BLaER1 treated with 17β-estradiol and CSF1 and Interleukin-3, amounts not matched to agents 10 nM and 100 nM (cell line): ENCODE results near the gene PSME4.

ENCODE experiments used
- H3K27ac ChIP-seq, 11 experiments: shearing (Covaris generic); formaldehyde crosslinking; 2 replicates each; pipeline ENCODE4 v1.8.1; 2022
- H3K27me3 ChIP-seq, 11 experiments: shearing (Covaris generic); formaldehyde crosslinking; 2 replicates each; pipeline ENCODE4 v1.8.1; 2022
- H3K36me3 ChIP-seq, 11 experiments: shearing (Covaris generic); formaldehyde crosslinking; 2 replicates each; pipeline ENCODE4 v1.8.1; 2022
- H3K4me1 ChIP-seq, 10 experiments: shearing (Covaris generic); formaldehyde crosslinking; 2 replicates each; pipeline ENCODE4 v1.8.1; 2022
- H3K4me2 ChIP-seq, 11 experiments: shearing (Covaris generic); formaldehyde crosslinking; 2 replicates each; pipeline ENCODE4 v1.8.1; 2022
- H3K4me3 ChIP-seq, 10 experiments: shearing (Covaris generic); formaldehyde crosslinking; 2 replicates each; pipeline ENCODE4 v1.8.1; 2022
- H3K9ac ChIP-seq, 11 experiments: shearing (Covaris generic); formaldehyde crosslinking; 2 replicates each; pipeline ENCODE4 v1.8.1; 2022
- H3K9me3 ChIP-seq, 11 experiments: shearing (Covaris generic); formaldehyde crosslinking; replicated peaks in 1 of 11; 2 replicates each; pipeline ENCODE4 v1.8.1; 2022
- H4K20me1 ChIP-seq, 11 experiments: shearing (Covaris generic); formaldehyde crosslinking; 2 replicates each; pipeline ENCODE4 v1.8.1; 2022
- Cebpa-rat ChIP-seq, 11 experiments: shearing (Covaris generic); IDR thresholded peaks; 2 replicates each; pipeline ENCODE4 v1.8.1; 2022

PSME4 gene

GRCh38 chr2:53881986-53882385 lies 88.8 kb downstream of the PSME4 start:
- no peak overlapping the region for H3K4me3 ChIP-seq
- peaks cover 0 to 7% (median 0%) of the 10 kb centered on the region in 11 experiments; a peak in 2 of 22 replicates for H4K20me1 ChIP-seq
- TF ChIP-seq Cebpa-rat (IDR thresholded peaks at IDR 0.05) = no peak
- H3K36me3 ChIP-seq = peaks cover 89 to 100% (median 97%) of the 10 kb centered on the region in 11 experiments
- no peaks in the 10 kb centered on the region for H3K4me1 ChIP-seq
- H3K27ac ChIP-seq = no peak overlapping the region
- no peak overlapping the region for H3K9ac ChIP-seq
- H3K4me2 ChIP-seq = no peak overlapping the region
- H3K9me3 ChIP-seq = 0 out of 22 replicates have a peak, but pooled peaks cover 0 to 3% (median 0%) of the 10 kb centered on the region in 11 experiments
- no peaks in the 10 kb centered on the region for H3K27me3 ChIP-seq

DNA sequence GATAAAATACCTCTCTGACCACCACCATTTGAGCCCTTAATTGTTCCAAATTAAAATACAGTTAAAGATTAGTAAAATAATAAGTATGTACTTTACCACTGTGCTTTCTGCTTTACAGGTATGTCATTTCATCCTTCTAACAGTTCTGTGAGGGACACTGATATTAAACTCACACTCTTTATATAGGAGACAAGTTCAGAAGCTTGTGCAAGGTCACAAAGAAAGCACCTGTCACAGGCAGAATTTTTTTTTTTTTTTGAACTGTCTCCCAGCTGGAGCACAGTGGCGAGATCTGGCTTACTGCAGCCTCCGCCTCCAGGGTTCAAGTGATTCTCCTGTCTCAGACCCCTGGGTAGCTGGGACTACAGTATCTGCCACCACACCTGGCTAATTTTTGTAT lies 89.4 kb downstream of the PSME4 start:
- H3K9me3 ChIP-seq = 0 out of 22 replicates have a peak, but pooled peaks cover 0 to 3% (median 0%) of the 10 kb centered on the region in 11 experiments
- H3K4me2 ChIP-seq = no peak overlapping the region
- no peak for TF ChIP-seq Cebpa-rat (IDR thresholded peaks at IDR 0.05)
- H3K4me3 ChIP-seq = no peak overlapping the region
- H3K27ac ChIP-seq = no peak overlapping the region
- peaks cover 89 to 100% (median 97%) of the 10 kb centered on the region in 11 experiments for H3K36me3 ChIP-seq
- no peaks in the 10 kb centered on the region for H3K4me1 ChIP-seq
- H3K9ac ChIP-seq = no peak overlapping the region
- H3K27me3 ChIP-seq = no peaks in the 10 kb centered on the region
- H4K20me1 ChIP-seq = peaks cover 0 to 4% (median 0%) of the 10 kb centered on the region in 11 experiments; a peak in 2 of 22 replicates

- no peak overlapping the region for H3K4me2 ChIP-seq
- H3K27ac ChIP-seq = no peak overlapping the region
- no peak overlapping the region for H3K9ac ChIP-seq
- no peaks in the 10 kb centered on the region for H3K27me3 ChIP-seq
- 0 out of 22 replicates have a peak, but pooled peaks cover 0 to 3% (median 0%) of the 10 kb centered on the region in 11 experiments for H3K9me3 ChIP-seq
- H3K36me3 ChIP-seq = peaks cover 89 to 100% (median 97%) of the 10 kb centered on the region in 11 experiments
- TF ChIP-seq Cebpa-rat (IDR thresholded peaks at IDR 0.05) = no peak
- no peak overlapping the region for H3K4me3 ChIP-seq
- H4K20me1 ChIP-seq = peaks cover 0 to 4% (median 0%) of the 10 kb centered on the region in 11 experiments; a peak in 2 of 22 replicates
- no peaks in the 10 kb centered on the region for H3K4me1 ChIP-seq
These were observed 90.0 kb downstream of the PSME4 start for GRCh38 chr2:53880756-53881155.

- Histone ChIP-seq H3K27me3 (no peaks in the 10 kb centered on the region), H3K4me3 (no peak overlapping the region), H3K4me1 (no peaks in the 10 kb centered on the region), H4K20me1 (no peaks in the 10 kb centered on the region; a peak in 1 of 22 replicates), H3K4me2 (no peak overlapping the region), H3K36me3 (peaks cover 91 to 100% (median 97%) of the 10 kb centered on the region in 11 experiments), H3K9me3 (0 out of 22 replicates have a peak, but pooled peaks cover 0 to 3% (median 0%) of the 10 kb centered on the region in 11 experiments), H3K27ac (no peak overlapping the region), H3K9ac (no peak overlapping the region)
- TF ChIP-seq Cebpa-rat (IDR thresholded peaks at IDR 0.05) = no peak
These were observed 93.2 kb downstream of the PSME4 start for GRCh38 chr2:53877556-53877955.

DNA sequence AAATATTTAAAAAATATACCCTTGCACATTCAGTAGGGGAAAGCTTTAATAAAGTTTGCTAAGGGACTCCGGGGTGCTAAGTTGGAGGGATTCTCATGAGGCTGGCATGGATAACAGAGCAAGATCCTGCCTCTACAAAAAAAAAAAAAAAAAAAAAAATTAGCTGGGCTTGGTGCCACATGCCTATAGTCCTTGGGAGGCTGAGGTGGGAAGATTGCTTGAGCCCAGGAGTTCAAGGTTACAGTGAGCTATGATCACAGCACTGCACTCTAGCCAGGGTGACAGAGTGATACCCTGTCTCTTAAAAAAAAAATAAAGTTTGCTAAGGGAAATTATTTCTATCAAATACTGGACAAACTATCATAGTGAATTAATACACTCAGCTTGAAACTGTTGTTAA lies 93.7 kb downstream of the PSME4 start:
- no peak overlapping the region for H3K4me2 ChIP-seq
- no peaks in the 10 kb centered on the region for H3K27me3 ChIP-seq
- 0 out of 22 replicates have a peak, but pooled peaks cover 0 to 3% (median 0%) of the 10 kb centered on the region in 11 experiments for H3K9me3 ChIP-seq
- H3K9ac ChIP-seq = no peak overlapping the region
- TF ChIP-seq Cebpa-rat (IDR thresholded peaks at IDR 0.05) = no peak
- H3K36me3 ChIP-seq = peaks cover 90 to 100% (median 97%) of the 10 kb centered on the region in 11 experiments
- H3K4me1 ChIP-seq = no peaks in the 10 kb centered on the region
- no peak overlapping the region for H3K4me3 ChIP-seq
- H3K27ac ChIP-seq = no peak overlapping the region
- H4K20me1 ChIP-seq = no peaks in the 10 kb centered on the region; a peak in 1 of 22 replicates

- Histone ChIP-seq H3K4me3 (no peak overlapping the region), H3K27ac (no peak overlapping the region), H3K36me3 (peaks cover 84 to 100% (median 97%) of the 10 kb centered on the region in 11 experiments), H3K9ac (no peak overlapping the region), H3K9me3 (0 out of 22 replicates have a peak, but pooled peaks cover 0 to 3% (median 0%) of the 10 kb centered on the region in 11 experiments), H3K4me2 (no peak overlapping the region), H3K4me1 (no peaks in the 10 kb centered on the region), H3K27me3 (no peaks in the 10 kb centered on the region), H4K20me1 (peaks cover 0 to 2% (median 0%) of the 10 kb centered on the region in 11 experiments; a peak in 2 of 22 replicates)
- TF ChIP-seq Cebpa-rat (IDR thresholded peaks at IDR 0.05) = no peak
These were observed 96.3 kb downstream of the PSME4 start for GRCh38 chr2:53874401-53874950.

DNA sequence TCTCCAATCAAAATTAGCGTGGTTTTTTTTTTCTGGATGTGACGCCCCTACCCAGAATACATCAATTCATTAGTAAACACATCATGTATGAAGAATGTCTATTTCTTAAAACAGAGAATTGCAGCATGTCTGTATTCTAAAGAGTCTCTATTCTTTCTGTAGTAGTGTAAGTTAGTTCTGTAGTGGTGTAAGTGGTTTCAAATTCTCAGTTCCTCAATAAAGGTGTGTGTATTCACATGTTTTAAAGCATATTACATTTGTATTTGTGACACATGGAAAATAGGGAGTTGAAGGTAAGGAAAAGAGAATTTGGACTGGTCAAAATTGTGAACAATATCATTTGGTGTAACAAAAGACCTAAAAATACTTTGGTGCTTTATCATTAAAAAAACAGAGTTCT lies 103.0 kb downstream of the PSME4 start:
- Histone ChIP-seq H3K27ac (no peak overlapping the region), H4K20me1 (peaks cover 0 to 10% (median 0%) of the 10 kb centered on the region in 11 experiments; a peak in 2 of 22 replicates), H3K4me3 (no peak overlapping the region), H3K27me3 (no peaks in the 10 kb centered on the region), H3K4me1 (no peaks in the 10 kb centered on the region), H3K4me2 (no peak overlapping the region), H3K9me3 (no peaks in the 10 kb centered on the region), H3K36me3 (peaks cover 84 to 97% (median 94%) of the 10 kb centered on the region in 11 experiments), H3K9ac (no peak overlapping the region)
- TF ChIP-seq Cebpa-rat (IDR thresholded peaks at IDR 0.05) = no peak

- no peak for TF ChIP-seq Cebpa-rat (IDR thresholded peaks at IDR 0.05)
- H3K36me3 ChIP-seq = peaks cover 79 to 97% (median 91%) of the 10 kb centered on the region in 11 experiments
- no peak overlapping the region for H3K27ac ChIP-seq
These were observed 103.6 kb downstream of the PSME4 start for GRCh38 chr2:53867169-53867568.

GRCh38 chr2:53865962-53866361 lies 104.8 kb downstream of the PSME4 start:
- peaks cover 76 to 97% (median 87%) of the 10 kb centered on the region in 11 experiments for H3K36me3 ChIP-seq
- H4K20me1 ChIP-seq = peaks cover 0 to 10% (median 0%) of the 10 kb centered on the region in 11 experiments; a peak in 2 of 22 replicates
- no peak overlapping the region for H3K27ac ChIP-seq
- H3K4me3 ChIP-seq = no peak overlapping the region
- no peak for TF ChIP-seq Cebpa-rat (IDR thresholded peaks at IDR 0.05)
- H3K4me2 ChIP-seq = no peak overlapping the region
- H3K4me1 ChIP-seq = no peaks in the 10 kb centered on the region
- no peaks in the 10 kb centered on the region for H3K9me3 ChIP-seq
- no peaks in the 10 kb centered on the region for H3K27me3 ChIP-seq
- H3K9ac ChIP-seq = no peak overlapping the region

More at GRCh38 chr2:53867169-53867568, 103.6 kb downstream of the PSME4 start:
- Histone ChIP-seq H3K4me1 (no peaks in the 10 kb centered on the region), H3K4me2 (no peak overlapping the region), H3K9ac (no peak overlapping the region), H4K20me1 (peaks cover 0 to 10% (median 0%) of the 10 kb centered on the region in 11 experiments; a peak in 2 of 22 replicates), H3K4me3 (no peak overlapping the region), H3K27me3 (no peaks in the 10 kb centered on the region), H3K9me3 (no peaks in the 10 kb centered on the region)
